ENCODE measurements around the gene ICA1.

The ICA1 gene

DNA sequence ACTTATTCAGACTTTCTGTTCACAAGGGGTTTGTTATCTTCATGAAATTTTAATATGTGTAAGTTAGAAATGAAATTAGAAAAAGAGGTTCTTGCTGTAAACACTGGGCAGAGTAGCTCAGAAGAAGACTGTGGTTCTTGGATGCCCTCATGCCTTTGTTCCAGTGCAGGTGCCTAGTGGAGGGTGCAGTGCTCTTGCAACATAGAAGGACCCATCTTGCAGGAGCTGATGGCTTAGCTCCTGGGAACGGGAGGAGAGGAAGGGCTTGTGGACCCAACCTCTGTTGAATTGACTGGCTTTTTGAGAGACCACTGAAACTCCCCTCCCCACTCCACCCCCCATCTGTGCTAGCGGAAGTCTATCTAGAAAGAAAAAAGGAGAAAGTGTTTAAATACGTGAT, 176.5 kb downstream of the ICA1 start:
- TF ChIP-seq, protein P1, sequence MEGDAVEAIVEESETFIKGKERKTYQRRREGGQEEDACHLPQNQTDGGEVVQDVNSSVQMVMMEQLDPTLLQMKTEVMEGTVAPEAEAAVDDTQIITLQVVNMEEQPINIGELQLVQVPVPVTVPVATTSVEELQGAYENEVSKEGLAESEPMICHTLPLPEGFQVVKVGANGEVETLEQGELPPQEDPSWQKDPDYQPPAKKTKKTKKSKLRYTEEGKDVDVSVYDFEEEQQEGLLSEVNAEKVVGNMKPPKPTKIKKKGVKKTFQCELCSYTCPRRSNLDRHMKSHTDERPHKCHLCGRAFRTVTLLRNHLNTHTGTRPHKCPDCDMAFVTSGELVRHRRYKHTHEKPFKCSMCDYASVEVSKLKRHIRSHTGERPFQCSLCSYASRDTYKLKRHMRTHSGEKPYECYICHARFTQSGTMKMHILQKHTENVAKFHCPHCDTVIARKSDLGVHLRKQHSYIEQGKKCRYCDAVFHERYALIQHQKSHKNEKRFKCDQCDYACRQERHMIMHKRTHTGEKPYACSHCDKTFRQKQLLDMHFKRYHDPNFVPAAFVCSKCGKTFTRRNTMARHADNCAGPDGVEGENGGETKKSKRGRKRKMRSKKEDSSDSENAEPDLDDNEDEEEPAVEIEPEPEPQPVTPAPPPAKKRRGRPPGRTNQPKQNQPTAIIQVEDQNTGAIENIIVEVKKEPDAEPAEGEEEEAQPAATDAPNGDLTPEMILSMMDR (IDR thresholded peaks at IDR 0.05; ENCODE audit: borderline replicate concordance, insufficient read depth, low read depth, low read length), result no peak
- H3K4me3 ChIP-seq (ENCODE audit: low read depth, low read length), result no peak overlapping the region

DNA sequence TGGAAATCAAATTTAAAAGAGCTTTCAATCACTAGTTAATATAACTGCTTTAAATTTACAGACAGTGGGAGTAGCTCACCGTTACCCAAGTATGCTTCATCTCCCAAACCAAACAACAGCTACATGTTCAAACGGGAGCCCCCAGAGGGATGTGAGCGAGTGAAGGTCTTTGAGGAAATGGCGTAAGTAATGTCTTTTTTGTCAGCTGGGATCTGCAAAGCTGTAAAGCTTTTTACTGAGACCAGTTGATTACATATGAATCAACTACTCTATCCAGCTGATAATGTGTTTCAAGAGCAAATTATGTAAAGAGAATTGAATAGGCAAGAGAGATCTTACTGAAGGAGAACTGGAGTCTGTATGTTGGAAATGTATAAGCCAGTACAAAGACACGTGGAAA, 177.1 kb downstream of the ICA1 start:
- TF ChIP-seq, protein P1 (IDR thresholded peaks at IDR 0.05; ENCODE audit: borderline replicate concordance, insufficient read depth, low read depth, low read length), result no peak
- H3K4me3 ChIP-seq (ENCODE audit: low read depth, low read length), result no peak overlapping the region

DNA sequence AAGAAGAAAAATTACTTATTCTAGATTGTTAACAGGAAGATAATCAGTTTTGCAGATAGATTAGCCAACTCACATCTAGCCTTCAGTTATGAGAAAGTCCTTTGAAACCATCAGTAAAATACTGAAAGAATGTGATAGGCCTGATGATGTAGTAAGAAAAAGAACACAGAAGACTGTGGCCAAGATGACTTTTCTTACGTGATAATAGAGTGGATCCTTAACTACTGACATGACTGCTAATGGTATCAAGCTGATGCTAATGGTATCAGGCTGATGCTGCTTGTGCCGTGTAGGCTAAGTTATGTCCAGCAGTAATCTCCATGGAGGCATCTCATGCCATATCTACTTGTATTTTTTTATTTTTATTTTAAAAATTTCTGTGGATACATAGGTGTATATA, 179.2 kb downstream of the ICA1 start:
- TF ChIP-seq, protein P1 (IDR thresholded peaks at IDR 0.05; ENCODE audit: borderline replicate concordance, insufficient read depth, low read depth, low read length), result no peak
- no peak overlapping the region for H3K4me3 ChIP-seq (ENCODE audit: low read depth, low read length)

DNA sequence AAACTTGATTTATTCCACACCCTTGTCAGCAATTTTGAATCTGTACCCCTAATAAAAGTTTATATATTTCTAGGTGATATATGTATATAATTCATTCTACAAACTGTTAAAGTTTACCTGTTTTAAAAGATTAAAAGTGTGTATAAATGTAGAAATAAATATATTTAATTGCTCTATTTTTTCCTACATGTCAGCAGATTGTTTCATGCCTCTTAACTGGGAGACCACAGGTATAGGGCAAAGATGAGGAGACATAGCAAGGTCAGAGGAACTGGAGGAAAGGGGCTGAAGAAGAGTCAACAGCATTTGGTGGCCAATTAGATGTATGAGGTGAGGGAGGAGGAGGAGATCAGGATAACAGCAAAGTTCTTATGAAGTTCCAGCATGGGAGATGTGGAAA, 183.5 kb downstream of the ICA1 start:
- no peak overlapping the region for H3K4me3 ChIP-seq (ENCODE audit: low read depth, low read length)
- TF ChIP-seq, protein P1 (IDR thresholded peaks at IDR 0.05; ENCODE audit: borderline replicate concordance, insufficient read depth, low read depth, low read length), result no peak

DNA sequence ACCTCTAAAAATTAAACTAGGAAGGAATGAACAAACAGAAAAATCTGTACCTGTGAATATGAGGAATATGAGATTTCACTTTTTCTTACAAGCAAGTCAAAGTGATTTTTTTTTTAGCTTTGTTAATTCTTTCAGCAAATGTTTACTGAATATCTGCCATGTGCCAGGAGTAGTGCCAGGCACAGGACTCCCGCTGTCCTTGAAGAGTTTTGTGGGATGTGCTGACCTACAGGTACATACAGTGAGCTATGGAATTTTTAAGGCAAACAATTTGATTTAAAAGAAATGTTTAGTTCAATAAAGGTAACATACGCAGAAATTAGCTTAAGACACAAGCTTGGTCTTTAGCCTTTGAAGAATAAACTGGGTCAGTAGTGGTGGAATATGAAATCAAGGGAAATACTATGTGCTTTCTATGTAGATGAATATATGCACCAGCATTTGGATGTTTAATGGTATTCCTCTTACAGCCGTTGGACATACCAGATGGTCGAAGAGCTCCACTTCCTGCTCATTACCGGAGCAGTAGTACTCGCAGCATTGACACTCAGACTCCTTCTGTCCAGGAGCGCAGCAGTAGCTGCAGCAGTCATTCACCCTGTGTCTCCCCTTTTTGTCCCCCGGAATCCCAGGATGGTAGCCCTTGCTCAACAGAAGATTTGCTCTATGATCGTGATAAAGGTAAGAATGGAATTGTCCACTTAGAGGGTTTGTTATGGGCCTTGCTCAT, 191.4 kb downstream of the ICA1 start:
- no peak overlapping the region for H3K4me3 ChIP-seq (ENCODE audit: low read depth, low read length)
- TF ChIP-seq, protein P1 (IDR thresholded peaks at IDR 0.05; ENCODE audit: borderline replicate concordance, insufficient read depth, low read depth, low read length), result no peak

DNA sequence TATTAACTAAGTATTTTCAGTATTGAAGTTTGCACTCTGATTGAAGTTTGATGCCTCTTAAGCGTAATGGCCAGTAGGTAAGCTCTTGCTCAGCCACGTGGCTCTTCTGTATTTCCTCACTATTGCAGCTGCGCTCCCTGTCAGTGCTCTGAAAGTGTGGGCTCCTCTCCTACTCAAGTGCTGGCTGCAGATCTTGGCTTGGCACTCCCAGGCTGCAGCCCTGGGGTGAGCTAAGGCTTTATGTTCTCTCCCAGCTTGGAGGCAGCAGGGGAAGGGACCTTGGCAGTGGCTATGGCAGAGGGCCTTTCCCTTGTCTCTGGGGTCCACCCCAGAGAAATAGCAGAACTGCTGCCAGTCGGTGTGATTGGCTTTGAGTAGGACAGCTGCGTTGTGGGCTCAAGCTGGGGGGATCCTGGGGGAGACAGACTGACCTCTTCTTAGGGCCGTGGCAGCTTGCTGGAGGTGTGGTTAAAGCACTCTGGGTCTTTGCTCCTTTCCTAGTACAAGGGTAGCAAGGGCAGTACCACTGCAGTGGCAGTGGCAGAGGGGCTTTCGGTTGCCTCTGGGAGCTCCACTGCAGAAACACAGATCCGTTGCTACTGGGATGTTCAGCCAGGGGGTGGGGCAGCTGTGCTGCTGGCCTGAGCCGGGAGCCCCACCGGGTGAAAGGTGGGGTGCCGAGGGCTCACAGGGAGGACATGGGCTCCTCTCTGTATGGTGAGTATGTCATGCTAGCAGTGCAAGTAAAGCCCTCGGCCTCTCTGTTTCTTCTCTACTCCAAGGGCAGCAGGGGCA, 192.9 kb downstream of the ICA1 start:
- H3K4me3 ChIP-seq (ENCODE audit: low read depth, low read length), result no peak overlapping the region

More for the DNA sequence above, 192.9 kb downstream of the ICA1 start:
- TF ChIP-seq, protein P1 (IDR thresholded peaks at IDR 0.05; ENCODE audit: borderline replicate concordance, insufficient read depth, low read depth, low read length), result no peak

Measured in GM12875 (cell line).